ENCODE measurements around the gene ABCC9.

Gene ABCC9

DNA sequence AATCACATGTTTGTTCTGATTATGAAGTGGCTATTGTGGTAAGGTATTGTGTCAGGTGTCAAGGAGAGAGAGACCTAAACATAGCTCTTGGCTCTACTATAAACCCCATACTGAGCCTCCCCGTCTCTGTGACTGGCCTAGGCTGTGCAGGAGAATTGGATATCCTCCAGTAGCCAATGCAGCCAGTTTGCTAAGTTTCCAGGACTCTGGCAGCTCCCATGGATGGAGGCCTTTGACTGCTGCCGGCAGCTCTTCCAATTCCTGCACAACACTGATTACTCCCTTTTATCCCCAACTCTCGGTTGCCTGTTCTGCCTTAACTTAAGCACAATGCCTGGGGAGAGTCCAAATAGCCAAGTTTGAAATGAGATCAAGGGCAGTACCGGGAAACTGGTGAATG, 59.3 kb downstream of the ABCC9 start:
- DNase-seq (ENCODE audit: low read depth in 1 of 2, low spot score in 1 of 2): no peak

GRCh38 chr12:21879312-21879711, 61.9 kb downstream of the ABCC9 start:
- no peak for DNase-seq (ENCODE audit: low read depth in 1 of 2, low spot score in 1 of 2)

- DNase-seq (ENCODE audit: low read depth in 1 of 2, low spot score in 1 of 2): no peak
Measured at GRCh38 chr12:21877293-21877982, 63.8 kb downstream of the ABCC9 start.

- no peak for DNase-seq (ENCODE audit: low read depth in 1 of 2, low spot score in 1 of 2)
Measured at GRCh38 chr12:21865846-21866245, 75.4 kb downstream of the ABCC9 start.

DNA sequence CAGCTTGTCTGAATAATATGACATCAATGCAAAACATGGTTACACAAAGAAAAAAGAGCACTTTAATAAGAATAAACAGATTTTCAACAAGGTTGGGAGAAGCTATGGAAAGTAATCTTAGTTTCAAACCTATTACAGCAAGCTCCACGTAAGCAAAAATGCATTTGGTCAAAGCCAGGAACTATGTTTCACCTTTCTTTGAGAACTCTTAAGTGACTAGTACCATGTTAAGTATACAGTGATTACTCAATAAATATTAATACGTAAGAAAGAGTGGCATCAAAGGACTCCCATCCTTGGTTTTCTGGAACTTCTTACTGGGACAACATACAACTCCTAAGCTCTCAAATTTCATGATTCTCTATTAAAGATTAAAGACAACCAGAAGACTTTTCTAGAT, 80.7 kb downstream of the ABCC9 start:
- DNase-seq (ENCODE audit: low read depth in 1 of 2, low spot score in 1 of 2): no peak

GRCh38 chr12:21860128-21860527, 81.1 kb downstream of the ABCC9 start:
- no peak for DNase-seq (ENCODE audit: low read depth in 1 of 2, low spot score in 1 of 2)

GRCh38 chr12:21852251-21852650, 89.0 kb downstream of the ABCC9 start:
- DNase-seq (ENCODE audit: low read depth in 1 of 2, low spot score in 1 of 2): no peak

DNA sequence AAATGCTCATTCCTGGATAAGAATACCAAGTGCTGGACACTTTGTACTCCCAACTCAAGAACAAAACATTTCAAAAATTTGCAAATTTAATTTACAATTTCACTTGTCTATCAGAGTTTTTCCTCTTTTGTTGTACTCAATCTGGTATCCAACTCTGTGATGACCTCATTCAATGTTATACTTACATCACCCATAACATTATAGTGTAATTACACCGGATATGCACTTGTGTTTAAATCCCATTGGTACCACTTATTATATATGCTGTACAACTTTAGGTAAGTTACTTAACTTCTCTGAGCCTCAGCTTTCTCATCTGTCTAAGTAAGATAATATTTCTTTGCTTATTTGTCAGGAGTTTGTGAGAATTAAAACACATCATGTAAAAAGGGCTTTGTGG, 90.1 kb downstream of the ABCC9 start:
- no peak for DNase-seq (ENCODE audit: low read depth in 1 of 2, low spot score in 1 of 2)

GRCh38 chr12:21850419-21850818, 90.8 kb downstream of the ABCC9 start:
- no peak for DNase-seq (ENCODE audit: low read depth in 1 of 2, low spot score in 1 of 2)

- no peak for DNase-seq (ENCODE audit: low read depth in 1 of 2, low spot score in 1 of 2)
Measured at GRCh38 chr12:21849878-21850277, 91.3 kb downstream of the ABCC9 start.

DNA sequence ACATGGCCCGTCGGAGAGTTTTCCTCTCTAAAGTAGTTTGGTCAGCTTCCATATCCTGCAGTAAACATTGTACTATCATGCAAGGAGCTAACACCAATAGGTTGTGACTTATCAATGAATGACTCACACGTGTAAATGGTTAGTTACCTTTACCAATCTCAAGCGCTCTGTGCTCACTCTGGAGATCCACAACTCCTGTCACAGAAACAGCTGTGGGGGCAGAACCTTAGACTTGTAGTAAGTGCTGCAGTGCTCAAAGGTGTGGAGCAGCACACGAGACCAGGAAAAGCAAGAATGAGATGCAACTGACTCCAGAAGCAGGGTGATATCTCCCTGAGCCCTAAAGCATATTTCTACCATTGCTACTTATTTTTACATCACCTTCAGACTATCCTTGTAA, 93.0 kb downstream of the ABCC9 start:
- no peak for DNase-seq (ENCODE audit: low read depth in 1 of 2, low spot score in 1 of 2)

- DNase-seq (ENCODE audit: low read depth in 1 of 2, low spot score in 1 of 2): no peak
Measured at GRCh38 chr12:21843795-21844194, 97.4 kb downstream of the ABCC9 start.

DNA sequence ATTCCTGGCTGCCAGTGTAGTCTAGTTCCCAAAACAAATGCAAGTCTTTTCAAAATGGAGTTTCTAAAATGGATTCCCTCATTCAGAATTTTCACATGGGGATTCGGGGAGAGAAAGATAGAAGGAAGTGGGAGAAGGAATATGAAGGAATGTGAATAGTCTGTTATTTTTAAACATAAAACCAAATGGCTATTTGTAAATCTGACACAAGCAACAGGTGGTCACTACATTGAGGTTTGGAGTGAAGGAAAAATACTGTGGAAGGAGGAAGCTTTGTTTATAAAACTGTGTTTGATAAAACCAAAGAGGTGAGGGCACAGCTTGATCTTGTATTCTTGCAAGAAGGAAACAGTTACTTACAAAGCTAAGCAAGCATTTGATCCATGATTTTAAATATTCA, 101.5 kb downstream of the ABCC9 start:
- no peak for DNase-seq (ENCODE audit: low read depth in 1 of 2, low spot score in 1 of 2)

- DNase-seq (ENCODE audit: low read depth in 1 of 2, low spot score in 1 of 2): no peak
Measured at GRCh38 chr12:21837847-21838246, 103.4 kb downstream of the ABCC9 start.

DNA sequence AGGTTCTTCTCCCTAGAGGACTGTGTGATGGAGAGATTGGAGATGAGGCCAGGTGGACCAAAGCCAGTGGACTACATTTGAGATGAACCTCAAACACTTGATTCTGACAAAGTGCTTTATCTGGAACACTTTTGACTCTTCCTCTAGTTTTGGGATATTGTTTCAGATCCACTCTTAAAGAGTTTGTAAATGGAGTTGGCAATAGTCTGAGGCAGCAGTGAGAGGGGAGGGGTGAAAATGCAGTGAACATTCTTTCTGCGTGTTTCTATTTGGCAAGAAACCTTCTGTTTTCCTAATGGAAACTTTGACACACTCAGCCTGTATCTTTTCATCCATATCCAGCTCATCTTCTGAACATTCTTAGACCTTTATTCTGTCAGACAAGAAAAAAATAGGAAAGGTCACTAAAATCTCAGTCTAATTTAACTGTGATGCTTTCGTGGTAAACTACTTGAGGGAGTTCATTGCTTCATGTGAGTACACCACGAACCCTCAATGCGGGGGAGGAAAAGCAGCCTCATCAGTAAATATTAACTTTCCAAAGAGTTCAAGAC, 109.4 kb downstream of the ABCC9 start:
- no peak for DNase-seq (ENCODE audit: low read depth in 1 of 2, low spot score in 1 of 2)

- no peak for DNase-seq (ENCODE audit: low read depth in 1 of 2, low spot score in 1 of 2)
Measured at GRCh38 chr12:21828779-21829178, 112.4 kb downstream of the ABCC9 start.

DNA sequence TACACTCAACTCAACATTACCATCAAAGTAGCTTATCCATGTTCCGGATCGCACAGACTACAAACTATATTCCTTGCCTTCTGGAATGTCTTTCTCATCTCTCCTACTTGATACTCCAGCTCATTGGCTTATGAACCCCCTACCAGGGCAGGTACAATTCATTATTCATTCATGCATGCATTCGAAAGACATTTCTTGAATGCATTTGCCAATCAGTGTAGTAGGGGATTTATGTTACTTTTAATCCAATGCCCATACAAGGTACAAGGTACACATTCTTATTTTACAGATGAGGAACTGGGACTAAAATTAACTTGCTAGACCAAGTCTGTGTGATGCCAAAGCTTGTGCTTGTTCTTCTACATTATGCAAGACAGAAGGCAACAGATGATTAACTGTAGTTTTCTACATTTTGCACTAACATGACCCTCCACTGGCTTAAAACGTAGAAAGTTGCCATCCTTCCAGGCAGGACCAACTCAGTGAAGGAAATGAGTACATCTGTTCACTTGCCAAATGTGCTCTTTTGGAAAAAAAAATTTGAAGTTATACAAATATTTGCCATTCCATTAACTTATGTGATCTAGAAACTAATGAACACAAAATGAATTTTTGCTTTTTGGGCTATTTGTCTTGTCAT, 113.0 kb downstream of the ABCC9 start:
- no peak for DNase-seq (ENCODE audit: low read depth in 1 of 2, low spot score in 1 of 2)

DNA sequence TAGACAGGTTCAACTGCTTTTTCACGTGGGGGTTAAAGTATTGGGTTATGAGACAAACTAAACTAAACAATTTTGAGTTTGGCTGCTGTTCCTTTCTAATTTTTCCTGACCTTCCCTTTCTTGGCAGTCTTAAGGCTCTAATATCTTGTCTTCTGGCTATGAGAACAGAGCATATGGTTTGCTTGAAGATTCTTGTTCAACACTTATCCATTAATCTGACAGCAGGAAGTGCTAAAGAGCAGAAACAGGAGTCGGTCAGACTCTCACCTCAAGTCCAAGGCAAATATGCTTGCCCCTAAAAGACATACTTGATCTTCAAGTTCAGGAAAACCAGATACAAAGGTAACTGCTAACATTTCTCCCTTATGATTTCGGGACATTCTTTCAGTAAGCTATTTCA, 114.1 kb downstream of the ABCC9 start:
- no peak for DNase-seq (ENCODE audit: low read depth in 1 of 2, low spot score in 1 of 2)

DNA sequence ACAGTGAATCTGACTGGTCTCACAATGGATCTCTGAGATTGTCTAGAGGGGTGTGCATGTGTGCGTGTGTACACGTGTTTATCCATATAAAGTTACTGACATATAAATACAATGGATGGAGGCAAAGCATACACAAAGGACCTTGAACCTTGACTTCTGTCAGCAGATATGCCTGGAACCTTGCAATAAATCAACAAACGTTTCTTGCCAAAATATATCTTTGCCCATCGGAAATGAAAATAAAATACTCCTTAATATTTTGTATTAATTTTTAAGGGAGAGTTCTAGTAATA, 114.7 kb downstream of the ABCC9 start:
- no peak for DNase-seq (ENCODE audit: low read depth in 1 of 2, low spot score in 1 of 2)

DNA sequence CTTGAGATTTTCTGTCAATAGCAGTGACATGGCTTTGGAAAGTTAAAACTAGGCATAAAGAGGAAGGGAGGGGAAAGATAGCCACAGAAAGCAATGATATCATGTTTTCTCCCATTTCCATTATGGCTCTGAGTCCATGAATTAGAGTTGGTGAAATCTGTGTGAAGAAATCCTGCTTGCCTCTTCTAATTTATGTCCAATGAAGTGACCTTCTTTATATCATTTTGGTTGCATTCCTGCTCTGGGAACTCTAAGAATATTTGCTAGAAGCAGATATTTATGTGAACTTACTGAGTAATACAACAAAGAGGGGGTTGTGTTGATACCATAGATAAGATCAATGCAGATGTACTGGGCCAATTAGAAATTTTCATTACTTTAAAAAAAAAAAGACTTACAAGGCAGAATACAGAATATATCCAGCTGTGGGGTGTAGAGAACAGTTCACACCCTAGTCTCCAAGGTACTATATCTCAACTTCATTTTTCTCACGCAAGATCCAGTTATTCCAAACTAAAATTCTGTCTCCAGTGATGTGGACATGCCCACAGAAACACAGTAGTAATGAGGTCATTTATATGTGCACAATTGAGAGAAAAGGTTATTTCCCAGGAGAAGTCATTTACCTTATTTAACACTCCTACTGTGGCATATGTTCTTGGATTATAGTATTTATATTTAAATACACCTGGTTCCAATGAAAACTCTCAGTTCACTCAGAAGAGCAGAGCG, 115.2 kb downstream of the ABCC9 start:
- DNase-seq (ENCODE audit: low read depth in 1 of 2, low spot score in 1 of 2): no peak

DNA sequence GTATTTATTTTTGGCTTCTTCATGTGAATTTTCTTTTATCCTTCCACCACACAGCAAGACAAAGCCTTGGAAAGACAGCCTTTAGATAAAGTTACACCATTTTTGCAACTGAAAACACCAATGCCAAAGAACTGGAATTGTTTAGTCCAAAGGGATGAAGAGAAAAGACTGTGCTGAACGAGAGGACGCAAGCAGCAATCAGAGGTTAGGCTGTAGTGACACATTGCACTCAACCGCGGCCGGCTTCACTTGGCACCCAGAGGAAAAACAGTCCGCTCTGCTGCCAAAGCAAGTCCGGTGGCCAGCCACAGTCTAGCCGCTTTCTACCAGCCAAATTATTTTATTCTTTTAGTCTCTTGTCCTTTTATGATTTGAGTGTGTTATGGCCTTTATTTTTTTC, 117.6 kb downstream of the ABCC9 start:
- no peak for DNase-seq (ENCODE audit: low read depth in 1 of 2, low spot score in 1 of 2)

DNA sequence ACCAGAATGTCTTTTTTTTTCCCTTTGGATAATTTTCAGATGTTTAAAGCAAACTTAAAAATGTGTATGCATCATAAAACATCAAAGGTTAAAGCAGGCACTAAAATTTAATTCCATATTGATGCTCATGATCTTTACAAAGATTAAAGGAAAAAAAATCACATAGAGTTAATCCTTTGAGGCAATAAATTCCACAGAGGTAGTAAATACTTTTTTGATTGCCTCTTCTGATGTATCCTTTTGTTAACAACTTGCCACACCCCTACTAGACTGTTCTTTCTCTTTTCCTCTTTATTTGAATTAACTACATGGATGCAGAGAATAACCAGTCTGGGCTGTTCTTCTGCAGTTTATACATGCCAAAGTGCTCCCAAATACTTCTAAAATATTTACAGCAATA, 121.5 kb downstream of the ABCC9 start:
- no peak for DNase-seq (ENCODE audit: low read depth in 1 of 2, low spot score in 1 of 2)

All from activated T-helper 1 cell treated with anti-CD3 and anti-CD28 coated beads, Interleukin-2, amount 50 U/mL, for 16 hours (primary cell).